ENCODE results near the gene SFPQ.

GRCh38 chr1:35220976-35221375, 28.0 kb upstream of the SFPQ start:
- TF ChIP-seq CTCF (IDR thresholded peaks at IDR 0.05) (peak; percentile 61), EZH2 (IDR thresholded peaks at IDR 0.05; ENCODE audit: borderline replicate concordance, insufficient read depth, low read depth, low read length, poor library complexity, severe bottlenecking) (no peak)
